HCT116 (cell line): ENCODE results near the gene CMTM2. TPM values are rescaled to one million over a fixed set of nuclear protein-coding genes. Genes with fewer than 3 reads are reported as not detected.
"Not testable (repeated sequence)": the region's sequence is repeated elsewhere in the genome, so short reads cannot be mapped to it uniquely, and the experiment has no call there.

ENCODE experiments used
- ATAC-seq: fragments of 200-7000 bp; cut with Tn5 transposase; 2 replicates; pipeline ENCODE4 v1.9.1; 2020; ENCODE audit warnings: mild to moderate bottlenecking, moderate library complexity
- BruUV-seq: library from RNA; stranded (reverse); fragments of 400-500 nt; replicated peaks from 2 replicates; lab custom pipeline; 2021; lab: Mats Ljungman, UMichigan
- CTCF ChIA-PET: fragments of 300-600 bp; sonication (Branson Sonifier 250); formaldehyde crosslinking; loops from one replicate; lab custom pipeline; 2021; ENCODE audit warnings: antibody characterized with exemption; lab: Charles Lee
- POLR2A ChIA-PET: fragments of 300-600, 350-600 bp; sonication (Branson Sonifier 250); formaldehyde crosslinking; loops from one replicate; lab custom pipeline; 2021; ENCODE audit warnings: antibody characterized with exemption; lab: Charles Lee
- RAD21 ChIA-PET, 2 experiments: fragments of 300-600 bp; sonication (Branson Sonifier 250); formaldehyde crosslinking; loops; one replicate each; lab custom pipeline; 2023; ENCODE audit warnings: low total read pairs in 2 of 2; ENCODE audit not compliant: uncharacterized antibody in 2 of 2, unreplicated experiment in 2 of 2, low non-redundant PET in 1 of 2; lab: Charles Lee
- DNase-seq: peaks from one replicate; pipeline ENCODE4 v3.0.0-alpha.2; 2010; ENCODE audit warnings: low read depth, low spot score
- H2AFZ ChIP-seq: fragments of 200-600 bp; shearing (Covaris generic), sonication (generic); 2 replicates; pipeline ENCODE4 v1.6.1; 2017; ENCODE audit warnings: low read depth, mixed run types, mixed read lengths, antibody characterized with exemption, low read length; ENCODE audit not compliant: poor library complexity, severe bottlenecking
- H3K27ac ChIP-seq: 2 replicates; pipeline ENCODE4 v1.5.1; 2012; ENCODE audit warnings: low read depth, low read length
- H3K27me3 ChIP-seq: fragments of 200-600 bp; sonication (generic); 2 replicates; pipeline ENCODE4 v1.6.1; 2016; ENCODE audit warnings: mixed run types, low read length, mixed read lengths; ENCODE audit not compliant: insufficient read depth
- H3K36me3 ChIP-seq, 2 experiments: fragments of 200-500 bp in 1 of 2; fragments of 200-600 bp in 1 of 2; sonication (Bioruptor generic) in 1 of 2; sonication (generic) in 1 of 2; 2 replicates each; pipeline versions ENCODE4 v1.5.1 to v1.6.1; 2014 to 2016; ENCODE audit warnings: low read length in 2 of 2, inconsistent platforms in 1 of 2, mixed read lengths in 1 of 2, mixed run types in 1 of 2; ENCODE audit not compliant: insufficient read depth in 2 of 2, control insufficient read depth in 1 of 2
- H3K4me1 ChIP-seq, 2 experiments: fragments of 200-600 bp in 1 of 2; sonication (generic) in 1 of 2; 2 replicates each; pipeline versions ENCODE4 v1.5.1 to v1.6.1; 2012 to 2017; ENCODE audit warnings: low read length in 2 of 2, inconsistent platforms in 1 of 2, mild to moderate bottlenecking in 1 of 2, mixed read lengths in 1 of 2, mixed run types in 1 of 2, moderate library complexity in 1 of 2; ENCODE audit not compliant: insufficient read depth in 2 of 2, control insufficient read depth in 1 of 2
- H3K4me2 ChIP-seq: fragments of 200-600 bp; sonication (generic); 2 replicates; pipeline ENCODE4 v1.6.1; 2017; ENCODE audit warnings: mixed run types, low read length, mixed read lengths
- H3K4me3 ChIP-seq, 2 experiments: fragments of 200-600 bp in 1 of 2; sonication (generic) in 1 of 2; replicated peaks in 1 of 2; 2 replicates each; pipeline ENCODE4 v1.5.1; 2011 to 2016; ENCODE audit warnings: low read length in 2 of 2, control low read depth in 1 of 2, low read depth in 1 of 2, mild to moderate bottlenecking in 1 of 2, mixed read lengths in 1 of 2, mixed run types in 1 of 2
- H3K79me2 ChIP-seq: fragments of 200-600 bp; sonication (generic); 2 replicates; pipeline ENCODE4 v1.6.1; 2017; ENCODE audit warnings: mild to moderate bottlenecking, mixed run types, low read length, moderate library complexity, mixed read lengths; ENCODE audit not compliant: insufficient read depth
- H3K9ac ChIP-seq: fragments of 200-600 bp; sonication (generic); 2 replicates; pipeline ENCODE4 v1.6.1; 2016; ENCODE audit warnings: low read length, mixed read lengths
- H3K9me2 ChIP-seq: fragments of 200-600 bp; sonication (generic), shearing (Covaris generic); 2 replicates; pipeline ENCODE4 v1.6.1; 2017; ENCODE audit warnings: mixed run types, mild to moderate bottlenecking, moderate library complexity; ENCODE audit not compliant: insufficient read depth
- H3K9me3 ChIP-seq, 2 experiments: fragments of 200-500 bp in 1 of 2; fragments of 200-600 bp in 1 of 2; sonication (Bioruptor generic) in 1 of 2; sonication (generic) in 1 of 2; 2 replicates each; pipeline ENCODE4 v1.6.1; 2014 to 2017; ENCODE audit warnings: low read length in 2 of 2, mixed read lengths in 2 of 2, inconsistent platforms in 1 of 2, low read depth in 1 of 2, mild to moderate bottlenecking in 1 of 2, mixed run types in 1 of 2, moderate library complexity in 1 of 2; ENCODE audit not compliant: control insufficient read depth in 1 of 2, insufficient read depth in 1 of 2
- H4K20me1 ChIP-seq: fragments of 200-600 bp; sonication (generic), shearing (Covaris generic); 2 replicates; pipeline ENCODE4 v1.6.1; 2017; ENCODE audit warnings: mixed run types, mild to moderate bottlenecking, moderate library complexity; ENCODE audit not compliant: insufficient read depth
- CBX3 ChIP-seq: IDR thresholded peaks from 2 replicates; pipeline ENCODE4 v1.6.1; 2012; ENCODE audit warnings: low read depth
- CEBPB ChIP-seq: IDR thresholded peaks from 2 replicates; pipeline ENCODE4 v1.6.1; 2012; ENCODE audit warnings: low read depth
- FOSL1 ChIP-seq: IDR thresholded peaks from 2 replicates; pipeline ENCODE4 v1.6.1; 2012; ENCODE audit warnings: low read depth
- JUND ChIP-seq: IDR thresholded peaks from 2 replicates; pipeline ENCODE4 v1.6.1; 2012
- SIN3A ChIP-seq: IDR thresholded peaks from 2 replicates; pipeline ENCODE4 v1.6.1; 2012; ENCODE audit warnings: low read depth
- SP1 ChIP-seq: IDR thresholded peaks from 2 replicates; pipeline ENCODE4 v1.6.1; 2012; ENCODE audit warnings: low read depth
- ZFX ChIP-seq: fragments of 450-650 bp; IDR thresholded peaks from 2 replicates; pipeline ENCODE4 v1.6.1; 2017
- ZNF274 ChIP-seq: fragments of 200-500 bp; sonication (Bioruptor generic); IDR thresholded peaks from 2 replicates; pipeline ENCODE4 v1.6.1; 2014; ENCODE audit warnings: mild to moderate bottlenecking, low read depth, low read length, inconsistent platforms
- intact Hi-C: fragments of 100-400 bp; cut with micrococcal nuclease; formaldehyde crosslinking; loops from 2 replicates; pipeline ENCODE4 v1.10.0; 2022
- total RNA-seq: library from RNA; stranded (reverse); gene quantifications from one replicate; pipeline ENCODE4 v1.2.1, GENCODE V29; 2021; ENCODE audit not compliant: unreplicated experiment
- TF ChIP-seq, protein P1 (sequence below): IDR thresholded peaks from 2 replicates; pipeline ENCODE4 v1.6.1; 2012; ENCODE audit warnings: low read depth
- TF ChIP-seq, protein P2 (sequence below): IDR thresholded peaks from 2 replicates; pipeline ENCODE4 v1.6.1; 2011; ENCODE audit warnings: mild to moderate bottlenecking, low read length, moderate library complexity; ENCODE audit not compliant: insufficient replicate concordance; ENCODE audit errors: extremely low read depth
- TF ChIP-seq, protein P3 (sequence below): IDR thresholded peaks from 2 replicates; pipeline ENCODE4 v1.6.1; 2012

Gene CMTM2
- total RNA-seq, 1 experiment from 2014 or later: 0.42 TPM

DNA sequence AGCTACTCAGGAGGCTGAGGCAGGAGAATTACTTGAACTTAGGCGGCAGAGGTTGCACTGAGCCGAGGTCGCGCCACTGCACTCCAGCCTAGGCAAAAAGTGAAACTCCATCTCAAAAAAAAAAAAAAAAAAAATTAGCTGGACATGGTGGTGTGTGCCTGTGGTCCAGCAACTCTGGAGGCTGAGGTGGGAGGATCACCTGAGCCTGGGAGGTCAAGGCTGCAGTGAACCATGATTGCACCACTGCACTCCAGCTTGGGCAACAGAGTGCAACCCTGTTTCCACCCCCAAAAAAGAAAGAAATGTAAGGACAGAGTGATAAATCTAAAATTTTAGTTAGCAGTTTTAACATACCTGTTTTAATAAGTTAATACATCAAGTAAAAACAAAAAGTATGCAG lies 17.3 kb downstream of the CMTM2 start:
- H4K20me1 ChIP-seq, intact Hi-C loops, H3K9me2 ChIP-seq, H3K79me2 ChIP-seq, ATAC-seq, H3K27ac ChIP-seq, H3K4me3 ChIP-seq, H3K4me2 ChIP-seq, H3K9me3 ChIP-seq, H2AFZ ChIP-seq, H3K4me1 ChIP-seq, H3K27me3 ChIP-seq, H3K36me3 ChIP-seq, POLR2A ChIA-PET, H3K9ac ChIP-seq, RAD21 ChIA-PET, BruUV-seq, DNase-seq: not testable (repeated sequence)
- CTCF ChIA-PET: interaction anchor here (1.2 to 1.9 kb wide), 2 partner anchors 12 kb away, joined by 4 to 11 read pairs; no protein-coding TSS in a partner anchor

GRCh38 chr16:66596986-66597848 lies 18.0 kb downstream of the CMTM2 start:
- Histone ChIP-seq H3K4me2 (no peak overlapping the region), H3K4me3 (no peak overlapping the region)
- no TSS peak for BruUV-seq
- TF ChIP-seq SIN3A: no peak
- TF ChIP-seq, protein P1, sequence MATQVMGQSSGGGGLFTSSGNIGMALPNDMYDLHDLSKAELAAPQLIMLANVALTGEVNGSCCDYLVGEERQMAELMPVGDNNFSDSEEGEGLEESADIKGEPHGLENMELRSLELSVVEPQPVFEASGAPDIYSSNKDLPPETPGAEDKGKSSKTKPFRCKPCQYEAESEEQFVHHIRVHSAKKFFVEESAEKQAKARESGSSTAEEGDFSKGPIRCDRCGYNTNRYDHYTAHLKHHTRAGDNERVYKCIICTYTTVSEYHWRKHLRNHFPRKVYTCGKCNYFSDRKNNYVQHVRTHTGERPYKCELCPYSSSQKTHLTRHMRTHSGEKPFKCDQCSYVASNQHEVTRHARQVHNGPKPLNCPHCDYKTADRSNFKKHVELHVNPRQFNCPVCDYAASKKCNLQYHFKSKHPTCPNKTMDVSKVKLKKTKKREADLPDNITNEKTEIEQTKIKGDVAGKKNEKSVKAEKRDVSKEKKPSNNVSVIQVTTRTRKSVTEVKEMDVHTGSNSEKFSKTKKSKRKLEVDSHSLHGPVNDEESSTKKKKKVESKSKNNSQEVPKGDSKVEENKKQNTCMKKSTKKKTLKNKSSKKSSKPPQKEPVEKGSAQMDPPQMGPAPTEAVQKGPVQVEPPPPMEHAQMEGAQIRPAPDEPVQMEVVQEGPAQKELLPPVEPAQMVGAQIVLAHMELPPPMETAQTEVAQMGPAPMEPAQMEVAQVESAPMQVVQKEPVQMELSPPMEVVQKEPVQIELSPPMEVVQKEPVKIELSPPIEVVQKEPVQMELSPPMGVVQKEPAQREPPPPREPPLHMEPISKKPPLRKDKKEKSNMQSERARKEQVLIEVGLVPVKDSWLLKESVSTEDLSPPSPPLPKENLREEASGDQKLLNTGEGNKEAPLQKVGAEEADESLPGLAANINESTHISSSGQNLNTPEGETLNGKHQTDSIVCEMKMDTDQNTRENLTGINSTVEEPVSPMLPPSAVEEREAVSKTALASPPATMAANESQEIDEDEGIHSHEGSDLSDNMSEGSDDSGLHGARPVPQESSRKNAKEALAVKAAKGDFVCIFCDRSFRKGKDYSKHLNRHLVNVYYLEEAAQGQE: no peak
- TF ChIP-seq JUND: no peak
- no peak for TF ChIP-seq ZNF274
- TF ChIP-seq ZFX: no peak
- TF ChIP-seq, protein P2, sequence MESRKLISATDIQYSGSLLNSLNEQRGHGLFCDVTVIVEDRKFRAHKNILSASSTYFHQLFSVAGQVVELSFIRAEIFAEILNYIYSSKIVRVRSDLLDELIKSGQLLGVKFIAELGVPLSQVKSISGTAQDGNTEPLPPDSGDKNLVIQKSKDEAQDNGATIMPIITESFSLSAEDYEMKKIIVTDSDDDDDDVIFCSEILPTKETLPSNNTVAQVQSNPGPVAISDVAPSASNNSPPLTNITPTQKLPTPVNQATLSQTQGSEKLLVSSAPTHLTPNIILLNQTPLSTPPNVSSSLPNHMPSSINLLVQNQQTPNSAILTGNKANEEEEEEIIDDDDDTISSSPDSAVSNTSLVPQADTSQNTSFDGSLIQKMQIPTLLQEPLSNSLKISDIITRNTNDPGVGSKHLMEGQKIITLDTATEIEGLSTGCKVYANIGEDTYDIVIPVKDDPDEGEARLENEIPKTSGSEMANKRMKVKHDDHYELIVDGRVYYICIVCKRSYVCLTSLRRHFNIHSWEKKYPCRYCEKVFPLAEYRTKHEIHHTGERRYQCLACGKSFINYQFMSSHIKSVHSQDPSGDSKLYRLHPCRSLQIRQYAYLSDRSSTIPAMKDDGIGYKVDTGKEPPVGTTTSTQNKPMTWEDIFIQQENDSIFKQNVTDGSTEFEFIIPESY: no peak
- TF ChIP-seq SP1: no peak
- no peak for TF ChIP-seq FOSL1
- no peak for TF ChIP-seq CEBPB
- no peak for TF ChIP-seq CBX3
- TF ChIP-seq, protein P3, sequence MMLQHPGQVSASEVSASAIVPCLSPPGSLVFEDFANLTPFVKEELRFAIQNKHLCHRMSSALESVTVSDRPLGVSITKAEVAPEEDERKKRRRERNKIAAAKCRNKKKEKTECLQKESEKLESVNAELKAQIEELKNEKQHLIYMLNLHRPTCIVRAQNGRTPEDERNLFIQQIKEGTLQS: no peak
- TF ChIP-seq, all 23 proteins: peak for 0
- Histone ChIP-seq H4K20me1 (no peaks in the 10 kb centered on the region), H2AFZ (no peak overlapping the region), H3K4me1 (no peaks in the 10 kb centered on the region), H3K9me3 (no peaks in the 10 kb centered on the region), H3K36me3 (no peaks in the 10 kb centered on the region), H3K79me2 (no peaks in the 10 kb centered on the region), H3K9ac (no peak overlapping the region), H3K27me3 (no peaks in the 10 kb centered on the region), H3K27ac (no peak overlapping the region), H3K9me2 (no peaks in the 10 kb centered on the region)
- ChIA-PET CTCF (interaction anchor here (1.9 kb wide), 1 partner anchor 11 kb away, joined by 11 read pairs; no protein-coding TSS in a partner anchor), POLR2A (no interaction called here), RAD21 (no interaction called here)
- intact Hi-C loops: no loop called here
- ATAC-seq (no peak), DNase-seq (no peak)
